K562 (cell line): ENCODE measurements around the gene CD320. TPM values are rescaled to one million over a fixed set of nuclear protein-coding genes. Genes with fewer than 3 reads are reported as not detected.

Source experiments
- ATAC-seq: fragments of 200-7000 bp; cut with Tn5 transposase; 3 replicates; pipeline ENCODE4 v1.9.1; 2020; ENCODE audit warnings: moderate library complexity
- BruUV-seq: library from RNA; stranded (reverse); fragments of 400-500 nt; replicated peaks from 2 replicates; lab custom pipeline; 2021; lab: Mats Ljungman, UMichigan
- CTCF ChIA-PET: fragments of 300-600 bp; formaldehyde crosslinking; extraction: SDS; loops from one replicate; lab custom pipeline; 2021; ENCODE audit warnings: low intra/inter-chr PET ratio; lab: Yijun Ruan, JAX
- POLR2A ChIA-PET: fragments of 300-600, 350-650 bp; sonication (Branson Sonifier 250); formaldehyde crosslinking; extraction: SDS; loops from one replicate; lab custom pipeline; 2021; ENCODE audit warnings: antibody characterized with exemption, inconsistent platforms; lab: Yijun Ruan, JAX
- DNase-seq, 4 experiments: peaks; one replicate each; pipeline versions ENCODE4 v3.0.0 to v3.0.0-alpha.2; 2011 to 2018; ENCODE audit warnings: low spot score in 3 of 4, mixed read lengths in 3 of 4; ENCODE audit errors: extremely low read depth in 1 of 4
- FAIRE-seq: peaks from 2 replicates; lab custom pipeline; 2011; peaks lifted over from hg19 to GRCh38; lab: Jason Lieb, UNC
- H2AFZ ChIP-seq: 2 replicates; pipeline ENCODE4 v1.6.0; 2011; ENCODE audit warnings: low read depth, low read length, control low read depth, inconsistent platforms
- H3K27ac ChIP-seq: fragments of 200-600 bp; 3 replicates; pipeline ENCODE4 v1.8.0; 2011; ENCODE audit warnings: low read depth, mild to moderate bottlenecking, control low read depth, inconsistent platforms, low read length, moderate library complexity, mixed read lengths; ENCODE audit errors: extremely low read depth
- H3K27me3 ChIP-seq, 2 experiments: fragments of 300-600 bp in 1 of 2; 2 replicates in 1 of 2; 3 replicates in 1 of 2; pipeline versions ENCODE4 v1.6.0 to v1.8.0; 2011; ENCODE audit warnings: inconsistent platforms in 2 of 2, low read length in 2 of 2, mild to moderate bottlenecking in 1 of 2, mixed read lengths in 1 of 2, moderate library complexity in 1 of 2; ENCODE audit not compliant: control insufficient read depth in 2 of 2, insufficient read depth in 2 of 2
- H3K36me3 ChIP-seq: fragments of 300-600 bp; 3 replicates; pipeline ENCODE4 v1.8.0; 2011; ENCODE audit warnings: mild to moderate bottlenecking, low read length, inconsistent platforms; ENCODE audit not compliant: control insufficient read depth, insufficient read depth
- H3K4me1 ChIP-seq, 2 experiments: fragments of 200-600 bp in 1 of 2; replicated peaks in 1 of 2; 2 replicates in 1 of 2; 3 replicates in 1 of 2; pipeline versions ENCODE4 v1.5.1 to v1.8.0; 2011; ENCODE audit warnings: inconsistent platforms in 2 of 2, low read length in 2 of 2, mild to moderate bottlenecking in 1 of 2, mixed read lengths in 1 of 2, moderate library complexity in 1 of 2; ENCODE audit not compliant: control insufficient read depth in 2 of 2, insufficient read depth in 2 of 2
- H3K4me2 ChIP-seq: 2 replicates; pipeline ENCODE4 v1.6.1; 2011; ENCODE audit warnings: low read length, control low read depth, inconsistent platforms, mixed read lengths; ENCODE audit not compliant: insufficient read depth
- H3K4me3 ChIP-seq: fragments of 200-600 bp; sonication (generic), shearing (Covaris generic); 2 replicates; pipeline ENCODE4 v1.5.1; 2016; ENCODE audit warnings: control low read depth, inconsistent platforms
- H3K79me2 ChIP-seq: fragments of 200-600 bp; 3 replicates; pipeline ENCODE4 v1.8.0; 2011; ENCODE audit warnings: low read length, inconsistent platforms; ENCODE audit not compliant: control insufficient read depth, insufficient read depth
- H3K9ac ChIP-seq, 2 experiments: 2 replicates each; pipeline versions ENCODE4 v1.6.0 to v1.6.1; 2011; ENCODE audit warnings: low read depth in 2 of 2, low read length in 2 of 2, control low read depth in 1 of 2, inconsistent platforms in 1 of 2, mild to moderate bottlenecking in 1 of 2, mixed read lengths in 1 of 2; ENCODE audit not compliant: insufficient read depth in 1 of 2
- H3K9me1 ChIP-seq: one replicate; pipeline ENCODE4 v1.6.0; 2011; ENCODE audit warnings: inconsistent platforms, mild to moderate bottlenecking, low read length, moderate library complexity; ENCODE audit not compliant: control insufficient read depth, insufficient read depth
- H3K9me3 ChIP-seq: replicated peaks from 2 replicates; pipeline ENCODE4 v1.5.1; 2011; ENCODE audit warnings: low read depth, low read length, inconsistent platforms; ENCODE audit not compliant: control insufficient read depth, insufficient read depth
- H4K20me1 ChIP-seq: replicated peaks from 2 replicates; pipeline ENCODE4 v1.6.1; 2011; ENCODE audit warnings: low read length, inconsistent platforms, mixed read lengths; ENCODE audit not compliant: control insufficient read depth, insufficient read depth
- SMAD4 ChIP-seq: fragments of 250-450 bp; sonication (Bioruptor Pico); conservative IDR thresholded peaks from 2 replicates; pipeline ENCODE4 v1.8.0; 2021; ENCODE audit warnings: inconsistent platforms, mild to moderate bottlenecking, moderate library complexity
- WGBS: fragments of 100-300 bp; shearing (Covaris generic); methylation state at CpG from one replicate; pipeline ENCODE4 v1.1.6; 2016; ENCODE audit warnings: low coverage, mixed read lengths; ENCODE audit not compliant: insufficient coverage; ENCODE audit errors: missing lambda C conversion rate; 5-methylcytosine and 5-hydroxymethylcytosine counted together
- in situ Hi-C: fragments of 300-500 bp; cut with MboI; formaldehyde crosslinking; loops from 4 replicates; pipeline ENCODE4 v1.15.0; 2018; ENCODE audit warnings: inconsistent platforms, mixed read lengths
- intact Hi-C: fragments of 100-400 bp; cut with micrococcal nuclease; formaldehyde crosslinking; loops from 2 replicates; pipeline ENCODE4 v1.14.2; 2022
- polyA plus RNA-seq, 8 experiments: library from polyadenylated mRNA; depleted of rRNA in 4 of 8; stranded (reverse) in 5 of 8; unstranded in 3 of 8; fragments of >200 nt; fragmentation: Nextera tagmentation in 2 of 8; fragmentation: Illumina TruSeq in 1 of 8; extraction: Ambion mirVana in 2 of 8; extraction: Trizol in 1 of 8; gene quantifications; 2 replicates each; pipeline versions ENCODE4 v1.2.1 to v1.2.3, GENCODE V29; 2011 to 2014; ENCODE audit warnings: inconsistent platforms in 1 of 8, missing spikeins in 1 of 8
- total RNA-seq, 7 experiments: library from RNA; depleted of rRNA in 6 of 7; stranded (reverse); fragments of >200 nt in 6 of 7; fragmentation: Illumina TruSeq in 2 of 7; extraction: Trizol in 2 of 7; gene quantifications; 2 replicates each; pipeline versions ENCODE4 v1.2.1 to v1.2.3, GENCODE V29; 2011 to 2021; ENCODE audit warnings: low replicate concordance in 1 of 7
- TF ChIP-seq, protein P1 (sequence below): sonication (generic); formaldehyde crosslinking; IDR thresholded peaks from 2 replicates; pipeline ENCODE4 v1.8.0; 2022; ENCODE audit warnings: missing genetic modification reagents, mild to moderate bottlenecking, moderate library complexity, borderline replicate concordance

The CD320 gene
- total and polyA plus RNA-seq, 9 of the 15 experiments (the other 6 are each of a cell fraction or from before 2014, with no cell fraction given) = 0.45 to 94.5 (median 34.4) TPM

DNA sequence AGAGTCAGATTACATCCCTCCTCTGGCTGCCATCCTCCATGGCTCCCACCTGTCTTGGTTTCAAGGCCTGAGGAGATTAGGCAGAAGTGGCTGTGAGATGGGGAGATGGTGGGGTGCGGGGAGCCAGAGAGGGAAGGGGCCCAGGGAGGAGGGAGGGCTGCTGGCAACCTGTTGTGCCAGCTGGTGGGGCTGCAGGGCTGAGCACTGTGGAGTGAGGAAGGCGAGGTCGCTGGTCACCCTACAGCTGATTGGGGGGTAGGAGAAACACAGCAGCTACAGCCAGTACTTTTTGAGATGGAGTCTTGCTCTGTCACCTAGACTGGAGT, 48.3 kb downstream of the CD320 start:
- TF ChIP-seq, protein P1, sequence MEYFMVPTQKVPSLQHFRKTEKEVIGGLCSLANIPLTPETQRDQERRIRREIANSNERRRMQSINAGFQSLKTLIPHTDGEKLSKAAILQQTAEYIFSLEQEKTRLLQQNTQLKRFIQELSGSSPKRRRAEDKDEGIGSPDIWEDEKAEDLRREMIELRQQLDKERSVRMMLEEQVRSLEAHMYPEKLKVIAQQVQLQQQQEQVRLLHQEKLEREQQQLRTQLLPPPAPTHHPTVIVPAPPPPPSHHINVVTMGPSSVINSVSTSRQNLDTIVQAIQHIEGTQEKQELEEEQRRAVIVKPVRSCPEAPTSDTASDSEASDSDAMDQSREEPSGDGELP (CRISPR knock-in tag) = peak; percentile 23; the same call in 1 of the 2 replicates
- no peak for TF ChIP-seq SMAD4
- TF ChIP-seq, all 486 proteins: peak for 1
- H3K9me1 ChIP-seq = peaks cover 4% of the 10 kb centered on the region
- H3K36me3 ChIP-seq = no peaks in the 10 kb centered on the region
- no peak overlapping the region for H3K27ac ChIP-seq
- ATAC-seq = no peak
- CTCF ChIA-PET = no interaction called here
- peak overlapping the region in 1 of 2 experiments; percentile 14; a peak in 1 of 4 replicates for H3K9ac ChIP-seq
- H3K79me2 ChIP-seq = no peaks in the 10 kb centered on the region
- no peaks in the 10 kb centered on the region for H4K20me1 ChIP-seq
- H3K4me1 ChIP-seq = peaks cover 9 to 43% of the 10 kb centered on the region in 2 experiments; a peak in 4 of 5 replicates
- POLR2A ChIA-PET = interaction anchor here (0.6 kb wide), 2 partner anchors 43 to 196 kb away, joined by 3 to 5 read pairs; no protein-coding TSS in a partner anchor
- no peaks in the 10 kb centered on the region for H3K9me3 ChIP-seq
- H3K27me3 ChIP-seq = no peaks in the 10 kb centered on the region
- no peak overlapping the region for H3K4me2 ChIP-seq
- intact Hi-C loops (loop anchor here (10.0 kb wide), 2 partner anchors 65 to 245 kb away; partner anchors contain the start of genes NDUFA7 and RPS28), in situ Hi-C loops (no loop called here)
- DNase-seq = no peak
- H3K4me3 ChIP-seq = no peak overlapping the region
- 57% methylated on average over 2 of the region's 3 CpGs for WGBS
- no peak overlapping the region for H2AFZ ChIP-seq
- no TSS peak for BruUV-seq
- FAIRE-seq = no peak
